Left colon (tissue), 2 donors: ENCODE measurements around the gene PARP11. TPM values are rescaled to one million over a fixed set of nuclear protein-coding genes. Genes with fewer than 3 reads are reported as not detected.

ENCODE experiments used
- ATAC-seq: fragments of 200-7000 bp; cut with Tn5 transposase; one replicate; pipeline ENCODE4 v1.9.1; 2020; ENCODE audit warnings: mild to moderate bottlenecking, moderate library complexity
- DNase-seq, 2 donors: peaks; one replicate each; pipeline ENCODE4 v3.0.0-alpha.2; 2020
- intact Hi-C, 2 donors: fragments of 100-400 bp; cut with DNase I in 1 of 2; cut with micrococcal nuclease in 1 of 2; formaldehyde crosslinking; loops; one replicate each; pipeline versions ENCODE4 v1.11.2 to v1.14.0; 2022; cut with DNase I, micrococcal nuclease
- long read RNA-seq: library from polyadenylated mRNA; unstranded; transcript quantifications from one replicate; pipeline ENCODE4 v2.0.0, GENCODE V29; 2021
- total RNA-seq, 2 donors: library from RNA; stranded (reverse); fragmentation: NEBNext Ultra II Directional; extraction: Animal tissue kit (Norgen Biotek cat#: 25700); gene quantifications; one replicate each; pipeline ENCODE4 v1.2.1, GENCODE V29; 2021
- donor health status: DM: no; HTN: no; CAD: no.
- donor health status: DM: yes; HTN: yes; CAD: no.

The PARP11 gene, protein sequence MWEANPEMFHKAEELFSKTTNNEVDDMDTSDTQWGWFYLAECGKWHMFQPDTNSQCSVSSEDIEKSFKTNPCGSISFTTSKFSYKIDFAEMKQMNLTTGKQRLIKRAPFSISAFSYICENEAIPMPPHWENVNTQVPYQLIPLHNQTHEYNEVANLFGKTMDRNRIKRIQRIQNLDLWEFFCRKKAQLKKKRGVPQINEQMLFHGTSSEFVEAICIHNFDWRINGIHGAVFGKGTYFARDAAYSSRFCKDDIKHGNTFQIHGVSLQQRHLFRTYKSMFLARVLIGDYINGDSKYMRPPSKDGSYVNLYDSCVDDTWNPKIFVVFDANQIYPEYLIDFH
- total RNA-seq, result 1 to 10 TPM; 7.4 to 7.5 TPM
- long read RNA-seq, full-length matches to known transcripts, result 2 of 6 reads
- long read RNA-seq, partial matches to known transcripts, result 1 of 6 reads
- long read RNA-seq, other reads (novel, unspliced or antisense), result 3 of 6 reads

DNA sequence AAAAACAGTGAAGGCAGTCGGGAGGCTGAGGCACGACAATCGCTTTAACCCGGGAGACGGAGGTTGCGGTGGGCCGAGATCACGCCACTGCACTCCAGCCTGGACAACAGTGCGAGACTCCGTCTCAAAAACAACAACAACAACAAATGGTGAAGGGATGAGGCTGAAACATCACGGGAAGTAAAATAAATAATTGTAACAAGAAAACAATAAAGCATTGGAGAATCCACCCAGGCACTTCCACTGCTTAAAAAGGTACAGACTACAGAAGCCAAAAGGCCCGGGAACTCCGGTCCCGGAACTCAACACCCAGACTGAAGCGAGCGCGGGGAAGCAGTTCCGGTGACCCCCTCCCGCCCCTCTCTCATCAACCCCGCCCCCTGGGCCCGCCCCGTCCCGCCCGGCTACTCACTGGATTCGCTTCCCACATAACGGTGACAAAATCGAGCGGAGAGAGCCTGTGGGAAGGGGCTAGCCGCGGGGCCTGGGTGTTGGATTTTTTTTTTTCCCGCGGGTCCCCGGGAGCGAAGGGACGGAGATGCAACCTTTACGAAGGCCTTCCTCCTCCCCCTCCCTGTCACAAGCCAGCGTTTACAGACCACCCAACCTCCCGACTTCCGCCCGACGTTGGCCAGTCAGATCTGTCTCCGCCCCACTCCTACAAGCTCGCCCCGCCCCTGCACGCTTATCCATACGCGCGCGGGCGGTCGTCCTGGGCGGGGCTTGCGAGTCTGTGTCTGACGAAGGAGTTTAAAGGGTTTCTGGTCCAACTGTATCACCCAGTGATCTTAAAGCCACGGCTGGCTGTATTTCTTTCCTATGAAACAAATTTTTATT, at the start of gene PARP11:
Gene PARP11 (minus strand): TSS at position 600 of the 837 bp plus-strand sequence. CDS start 170 bp downstream, at position 430.
- intact Hi-C loops, result loop anchor here in 1 of 2 donors (10.0 kb wide), 1 partner anchor 402 kb away; the partner anchor contains the start of gene CCND2
- peak; percentile 98 to 100 for DNase-seq
- peak; percentile 97 for ATAC-seq

DNA sequence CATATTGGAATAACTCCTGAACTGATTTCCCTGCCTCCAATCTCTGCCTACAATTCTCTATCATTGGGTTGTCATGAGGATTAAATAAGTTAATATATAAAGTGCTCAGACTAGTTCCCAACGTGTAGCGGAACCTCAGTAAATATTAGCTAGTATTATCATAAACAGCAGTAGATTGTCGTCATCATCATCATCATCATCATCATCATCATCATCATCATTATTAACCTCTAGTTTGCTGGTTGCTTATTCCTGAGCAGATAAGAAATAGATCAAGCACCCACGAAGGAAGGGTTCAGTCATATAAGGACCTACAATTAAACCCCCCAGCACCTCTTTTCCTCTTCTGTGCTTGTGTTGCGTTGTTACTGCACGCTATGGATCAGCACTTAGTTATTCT, 48.8 kb upstream of the PARP11 start:
- ATAC-seq (no peak), DNase-seq (no peak)
- intact Hi-C loops, result no loop called here

DNA sequence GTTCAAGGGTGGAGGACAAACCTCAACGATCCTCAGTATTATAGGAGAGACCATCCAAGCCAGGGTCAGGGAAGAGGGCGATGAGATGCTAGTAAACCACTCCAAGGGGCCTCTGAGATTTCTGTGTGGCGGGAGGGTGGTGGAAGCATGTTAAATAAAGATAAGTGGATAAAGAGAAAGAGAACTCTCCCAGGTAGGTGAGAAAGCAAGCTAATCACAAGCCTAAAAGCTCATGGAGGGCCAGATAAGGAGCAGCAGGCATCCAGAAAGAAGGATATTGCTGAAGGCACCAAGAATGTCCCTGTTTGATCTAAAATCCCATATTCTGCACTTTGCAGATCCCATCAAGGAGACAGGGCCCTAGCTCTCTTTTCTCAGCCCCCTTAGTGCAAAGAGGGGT, 48.3 kb upstream of the PARP11 start:
- DNase-seq (no peak), ATAC-seq (no peak)
- intact Hi-C loops, result no loop called here

DNA sequence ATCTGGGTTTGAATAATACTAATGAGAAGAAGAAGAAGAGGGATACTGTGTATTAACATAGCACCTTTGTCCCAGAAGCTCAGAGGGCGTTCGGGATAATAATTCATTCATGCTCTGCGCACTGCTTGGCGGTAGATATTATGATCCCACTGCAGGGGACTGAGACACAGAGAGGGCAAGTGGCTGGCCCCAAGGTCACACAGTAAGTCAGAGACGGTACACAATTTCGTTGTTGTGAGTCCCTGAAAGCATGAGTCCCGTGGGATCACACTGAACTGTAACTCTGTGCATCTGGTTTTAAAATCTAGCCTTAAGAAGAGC, 47.9 kb upstream of the PARP11 start:
- intact Hi-C loops, result no loop called here
- ATAC-seq (no peak), DNase-seq (no peak)

DNA sequence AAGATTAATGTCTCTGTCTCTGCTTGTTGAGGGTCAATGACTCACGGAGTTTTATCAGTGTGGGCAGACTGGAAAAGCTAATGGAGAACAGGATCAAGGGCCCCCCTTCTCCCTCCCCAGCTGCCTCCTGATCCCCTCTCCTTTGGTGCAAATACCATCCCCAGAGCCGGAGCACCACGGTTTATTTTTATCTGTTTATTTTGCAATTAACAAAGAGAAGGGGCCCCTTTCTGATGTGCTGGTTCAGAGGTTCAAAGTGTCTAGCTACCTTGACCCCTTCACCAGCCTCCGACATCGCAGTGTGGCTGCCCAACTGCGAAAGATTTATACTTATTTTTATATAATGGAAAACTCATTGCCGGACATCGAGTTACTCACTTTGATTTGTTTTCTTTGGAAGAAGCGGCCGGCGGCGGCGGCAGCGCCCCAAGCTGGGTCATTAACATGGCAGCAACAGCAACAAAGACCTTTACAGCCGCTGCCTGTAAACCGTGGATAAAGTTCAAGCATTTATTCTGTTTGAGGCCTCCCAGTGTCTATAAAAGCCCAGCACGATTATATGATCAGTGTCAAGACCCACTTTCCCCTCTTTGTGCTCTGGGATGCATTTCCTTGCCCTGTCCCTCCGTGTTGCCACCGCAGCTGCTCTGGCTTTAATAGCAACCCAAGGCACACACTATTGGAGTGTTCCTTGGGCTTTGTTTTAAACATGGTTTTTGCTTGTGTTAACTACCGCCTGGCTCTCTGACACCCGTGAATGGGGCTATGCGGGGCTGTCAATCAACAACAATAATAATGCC, 47.4 kb upstream of the PARP11 start:
- peak; percentile 66 for ATAC-seq

DNA sequence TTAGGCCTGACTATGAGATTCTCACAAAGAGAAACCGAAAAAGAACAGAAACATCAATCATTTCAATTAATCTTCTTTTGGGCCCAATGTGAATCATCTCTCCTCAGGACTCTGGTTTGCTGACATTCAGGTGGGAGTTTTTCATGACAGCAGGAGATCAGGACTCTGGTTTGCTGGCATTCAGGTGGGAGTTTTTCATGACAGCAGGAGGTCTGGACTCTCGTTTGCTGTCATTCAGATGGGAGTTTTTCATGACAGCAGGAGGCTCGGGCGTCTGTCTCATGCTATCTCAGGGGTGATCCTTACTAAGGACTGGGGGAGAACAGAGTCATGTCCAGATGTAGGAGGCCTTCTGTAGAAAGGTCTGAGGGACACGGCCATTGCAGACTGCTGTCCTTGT, 40.1 kb upstream of the PARP11 start:
- intact Hi-C loops, result no loop called here
- DNase-seq (no peak), ATAC-seq (no peak)

More for the DNA sequence above, 47.4 kb upstream of the PARP11 start:
- DNase-seq, result peak in 1 of 2 donors; percentile 14
- intact Hi-C loops, result no loop called here

DNA sequence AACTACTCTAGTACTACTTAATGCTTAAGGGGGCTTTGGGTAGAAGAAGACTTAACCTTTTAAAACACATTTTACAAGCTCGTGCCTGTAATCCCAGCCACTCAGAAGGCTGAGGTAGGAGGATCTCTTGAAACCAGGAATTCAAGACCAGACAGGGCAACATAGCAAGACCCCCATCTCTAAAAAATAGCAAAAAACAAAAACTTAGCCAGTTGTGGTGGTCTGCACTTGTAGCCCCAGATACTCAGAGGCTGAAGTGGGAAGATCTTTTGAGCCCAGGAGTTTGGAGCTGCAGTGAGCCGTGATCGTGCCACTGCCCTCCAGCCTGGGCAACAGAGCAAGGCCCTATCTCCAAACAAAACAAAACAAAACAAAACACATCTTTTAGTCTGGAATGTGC, 39.7 kb upstream of the PARP11 start:
- DNase-seq, result no peak
- intact Hi-C loops, result no loop called here
- ATAC-seq, result no peak

DNA sequence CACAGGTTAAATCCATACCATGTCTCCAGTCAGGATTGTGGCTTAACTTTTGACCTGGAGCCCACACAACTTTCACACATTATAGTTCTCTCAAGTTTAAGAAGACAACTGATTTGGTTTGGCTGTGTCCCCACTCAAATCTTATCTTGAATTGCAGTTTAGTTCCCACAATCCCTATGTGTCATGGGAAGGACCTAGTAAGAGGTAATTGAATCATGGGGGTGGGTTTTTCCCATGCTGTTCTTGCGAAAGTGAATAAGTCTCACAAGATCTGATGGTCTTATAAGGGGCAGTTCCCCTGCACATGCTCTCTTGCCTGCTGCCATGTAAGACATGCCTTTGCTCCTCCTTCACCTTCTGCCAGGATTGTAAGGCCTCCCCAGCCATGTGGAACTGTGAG, 38.2 kb upstream of the PARP11 start:
- ATAC-seq (no peak), DNase-seq (no peak)
- intact Hi-C loops, result no loop called here

DNA sequence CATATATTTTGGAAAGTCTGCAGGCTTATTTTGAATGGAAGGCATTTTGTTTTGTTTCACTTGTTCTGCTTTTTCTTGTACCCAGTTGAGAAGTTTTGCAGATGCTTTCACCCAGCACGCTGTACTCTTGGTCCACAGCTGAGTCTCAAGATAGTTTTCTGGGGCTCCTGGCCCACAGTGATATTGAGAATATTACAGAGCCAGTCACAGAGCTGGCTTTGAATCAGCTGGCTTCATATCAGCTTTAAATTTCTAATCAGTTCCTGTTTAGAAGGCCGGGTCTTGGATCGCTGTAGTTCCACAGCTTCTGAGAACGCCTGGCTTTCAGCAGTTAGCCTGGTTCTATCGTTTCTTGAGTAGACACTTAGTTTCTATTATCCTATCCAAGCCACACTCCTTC, 32.5 kb upstream of the PARP11 start:
- DNase-seq, result no peak
- intact Hi-C loops, result no loop called here
- no peak for ATAC-seq

DNA sequence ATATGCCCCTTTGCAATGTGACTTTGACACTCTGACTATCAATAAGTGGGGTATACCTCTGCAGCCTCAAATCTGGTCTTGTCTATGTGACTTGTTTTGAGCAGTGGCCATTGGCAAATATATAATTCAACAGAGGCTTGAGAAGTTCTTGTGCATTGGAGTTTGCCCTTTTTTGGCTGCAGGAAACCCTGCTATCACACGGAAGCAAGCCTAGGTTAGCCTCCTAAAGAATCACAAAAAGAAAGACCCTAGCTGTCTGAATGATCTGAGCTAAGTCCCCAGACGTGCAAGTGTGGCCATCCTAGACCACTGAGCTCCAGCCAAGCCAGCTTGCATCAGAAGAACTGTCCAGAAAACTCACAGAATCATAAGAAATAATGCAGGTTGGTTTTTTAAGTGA, 31.8 kb upstream of the PARP11 start:
- DNase-seq (no peak), ATAC-seq (no peak)
- intact Hi-C loops, result no loop called here

DNA sequence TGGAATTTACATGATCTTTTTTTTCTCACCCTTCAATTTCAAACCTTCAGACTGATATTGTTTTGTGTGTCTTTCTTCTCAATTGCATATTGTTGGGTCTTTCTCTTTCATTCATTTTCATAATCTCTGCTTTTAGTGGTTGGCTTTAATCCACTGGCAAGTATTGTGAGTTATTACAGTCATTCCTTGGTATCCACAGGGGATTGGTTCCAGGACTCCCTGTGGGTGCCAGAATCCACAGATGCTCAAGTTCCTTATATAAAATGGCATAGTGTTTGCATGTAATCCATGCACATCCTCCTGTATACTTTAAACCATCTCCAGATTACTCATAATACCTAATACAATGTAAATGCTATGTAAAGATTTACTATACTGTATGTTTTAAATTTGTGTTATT, 29.7 kb upstream of the PARP11 start:
- ATAC-seq, result no peak
- no peak for DNase-seq
- intact Hi-C loops, result no loop called here

DNA sequence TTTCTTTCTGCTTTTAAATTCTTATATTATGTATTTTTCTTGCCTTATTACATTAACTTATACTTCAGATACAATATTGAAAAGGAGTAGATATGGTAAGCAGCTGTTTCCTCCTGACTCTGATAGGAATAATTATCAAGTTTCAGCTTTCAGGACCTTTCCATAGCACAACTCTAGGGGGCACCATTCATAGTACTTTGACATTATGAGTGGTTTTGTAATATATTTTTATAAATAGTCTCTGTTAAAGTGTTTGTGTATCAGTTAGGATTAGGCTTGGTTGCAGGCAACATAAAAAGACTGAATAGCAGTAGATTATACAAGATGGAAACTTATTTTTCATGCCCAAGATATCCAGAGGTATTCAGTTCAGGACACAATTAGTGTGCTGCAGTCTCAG, 27.9 kb upstream of the PARP11 start:
- ATAC-seq (no peak), DNase-seq (no peak)
- intact Hi-C loops, result no loop called here

DNA sequence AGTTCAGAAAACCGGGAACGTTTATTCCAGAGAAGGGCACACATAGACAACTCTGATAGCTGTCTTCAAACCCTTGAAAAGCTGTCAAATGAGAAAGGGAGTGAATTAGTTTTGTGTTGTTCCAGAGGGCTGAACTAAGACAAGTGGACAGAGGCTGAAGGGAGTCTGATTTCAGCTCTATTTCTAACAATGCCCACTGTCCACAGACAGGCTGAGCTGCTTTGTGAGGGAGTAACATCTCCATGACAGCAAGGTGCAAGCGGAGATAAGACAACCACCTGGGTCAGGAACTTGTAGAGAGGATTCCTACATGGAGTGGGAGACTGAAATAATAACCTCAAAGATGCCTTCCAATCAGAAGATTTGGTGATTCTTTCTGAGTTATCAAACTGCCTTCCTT, 25.6 kb upstream of the PARP11 start:
- intact Hi-C loops, result no loop called here
- DNase-seq (no peak), ATAC-seq (no peak)

DNA sequence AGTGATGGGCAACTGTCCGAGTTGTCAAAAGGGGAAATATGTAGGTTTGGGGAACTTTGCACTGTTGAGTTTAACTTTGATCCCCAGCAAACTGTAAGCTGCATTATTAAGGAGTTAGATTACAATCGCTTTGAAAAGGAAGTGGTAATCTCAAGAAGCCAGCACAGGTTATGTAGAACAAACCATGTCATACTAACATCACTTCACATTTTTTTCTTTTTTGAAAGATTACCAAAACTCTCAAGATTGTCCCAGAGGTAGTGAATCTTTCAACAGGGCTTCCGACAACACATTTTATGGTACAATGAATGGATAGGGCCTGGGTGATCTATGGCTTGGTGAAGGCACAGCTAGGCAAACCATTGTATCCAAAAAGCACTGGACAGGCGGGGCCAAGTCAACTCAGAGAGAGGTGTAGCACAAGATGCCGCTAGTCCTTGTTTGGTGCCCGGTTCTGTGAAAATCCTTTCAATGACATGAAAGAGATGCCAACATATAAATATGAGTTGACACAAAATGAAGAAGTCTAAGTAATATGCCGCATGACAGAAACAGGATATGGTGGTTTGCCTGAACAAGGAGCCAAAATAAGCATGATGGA, 24.3 kb upstream of the PARP11 start:
- intact Hi-C loops, result no loop called here
- ATAC-seq, result no peak
- DNase-seq, result no peak

DNA sequence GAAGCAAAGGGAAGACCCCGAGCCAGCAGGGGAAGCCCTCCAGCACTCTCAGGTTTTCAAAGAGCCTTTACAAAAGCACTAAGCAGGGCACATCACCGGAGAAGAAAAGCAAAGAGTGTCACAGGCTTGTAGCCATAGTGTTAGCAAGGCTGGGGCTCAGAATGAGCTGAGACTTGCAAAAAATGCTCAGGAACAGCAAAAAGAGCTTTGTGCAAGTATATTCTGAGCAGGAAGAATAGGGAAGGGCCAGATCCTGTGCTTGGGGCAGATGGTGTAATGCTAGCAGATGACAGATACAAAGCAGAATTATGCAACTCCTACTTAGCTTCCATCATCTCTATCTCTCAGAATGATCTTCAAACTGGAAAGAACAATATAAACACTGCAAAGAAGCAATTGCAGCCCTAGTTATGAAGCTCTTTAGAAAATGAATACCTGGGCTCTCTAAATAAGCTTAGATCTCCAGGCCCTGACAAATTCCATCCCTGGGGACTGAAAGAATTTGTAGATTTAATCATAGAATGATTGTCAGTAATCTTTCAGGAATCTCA, 23.7 kb upstream of the PARP11 start:
- ATAC-seq (no peak), DNase-seq (no peak)
- intact Hi-C loops, result no loop called here

DNA sequence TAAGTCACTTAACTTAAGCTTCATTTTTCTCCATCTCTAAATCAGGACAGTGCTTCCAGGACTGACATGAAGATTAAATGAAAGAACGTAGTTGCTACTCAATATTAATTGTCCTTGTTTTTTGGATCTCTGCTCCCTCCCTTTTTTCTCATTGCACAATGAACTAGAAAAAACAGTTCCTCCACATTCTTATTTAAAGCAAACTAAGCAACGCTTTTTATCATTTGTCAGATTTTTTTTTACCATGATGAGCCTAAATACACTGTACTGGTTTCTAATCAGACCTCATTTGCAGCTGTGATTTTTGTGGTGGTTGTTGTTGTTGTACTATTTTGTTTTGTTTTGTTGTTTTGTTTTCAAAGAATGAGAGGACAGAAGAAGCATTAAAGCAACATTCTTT, 23.2 kb upstream of the PARP11 start:
- ATAC-seq (no peak), DNase-seq (no peak)
- intact Hi-C loops, result no loop called here

DNA sequence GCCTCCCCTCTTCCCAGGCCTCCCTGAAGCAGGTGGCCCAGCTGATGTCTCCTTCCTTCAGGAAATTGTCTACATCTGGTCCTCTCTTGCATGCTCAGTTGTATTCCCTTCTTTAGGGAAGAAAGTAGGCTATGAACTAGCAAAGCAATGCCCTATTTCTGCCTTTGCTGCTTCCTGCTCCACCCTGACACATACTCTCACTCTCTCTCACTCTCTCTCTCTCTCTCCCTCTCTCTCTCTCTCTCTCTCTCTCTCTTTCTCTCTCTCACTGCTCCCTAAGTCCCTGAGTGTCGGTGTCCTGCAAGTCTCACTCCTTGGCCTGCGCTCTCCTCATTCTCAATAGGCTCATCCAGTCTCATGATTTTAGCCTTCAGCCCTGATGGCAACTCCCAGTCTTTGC, 19.4 kb upstream of the PARP11 start:
- no peak for ATAC-seq
- intact Hi-C loops, result no loop called here
- DNase-seq, result no peak

DNA sequence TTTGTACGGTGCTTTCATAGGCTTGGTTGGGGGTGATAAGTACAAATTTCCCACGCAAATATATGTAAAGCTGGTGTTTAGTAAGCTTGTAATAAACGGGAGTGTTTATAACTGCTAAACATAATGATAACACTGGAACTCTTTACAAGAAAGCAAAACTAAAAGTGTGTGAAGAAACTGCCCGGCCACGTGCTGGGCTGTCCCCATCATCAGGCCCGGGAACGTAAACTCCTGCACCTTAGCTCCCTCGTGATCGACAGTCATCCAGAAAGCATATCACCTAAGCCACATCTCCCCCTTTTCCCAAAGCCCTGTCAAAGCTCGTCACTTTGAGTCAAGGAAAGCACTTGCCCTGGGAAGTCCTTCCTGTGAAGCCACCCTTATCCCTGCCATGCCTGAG, 18.0 kb upstream of the PARP11 start:
- intact Hi-C loops, result no loop called here
- no peak for DNase-seq

DNA sequence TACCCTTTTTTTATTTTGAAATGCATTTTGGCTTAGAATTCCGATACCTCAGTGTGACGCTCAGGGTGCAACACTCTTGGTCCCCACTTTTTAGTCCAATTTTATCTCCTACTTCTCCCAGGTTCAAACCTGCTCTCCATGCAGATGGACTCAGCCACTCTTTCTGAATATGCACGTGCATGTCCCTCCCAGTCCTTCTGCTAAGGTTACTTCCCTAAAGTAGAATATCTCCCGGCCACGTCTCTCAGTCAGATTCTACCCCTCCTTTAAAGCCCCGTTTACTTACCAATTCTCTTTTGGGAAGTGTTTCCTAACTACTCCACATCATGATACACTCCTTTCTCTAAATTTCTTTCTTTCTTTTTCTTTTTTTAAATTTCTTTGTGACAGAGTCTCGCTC, 15.5 kb upstream of the PARP11 start:
- intact Hi-C loops, result loop anchor here in 1 of 2 donors (5.0 kb wide), 1 partner anchor 154 kb away; no protein-coding TSS in a partner anchor
- DNase-seq, result no peak
- no peak for ATAC-seq

More for the DNA sequence above, 18.0 kb upstream of the PARP11 start:
- ATAC-seq, result no peak
